GM23338 (cell line): ENCODE results near the gene AHCY. TPM values are rescaled to one million over a fixed set of nuclear protein-coding genes. Genes with fewer than 3 reads are reported as not detected.

Source experiments
- ATAC-seq: fragments of 200-7000 bp; cut with Tn5 transposase; 3 replicates; pipeline ENCODE4 v1.9.1; 2020
- DNase-seq: peaks from one replicate; pipeline ENCODE4 v3.0.0-alpha.2; 2015; ENCODE audit warnings: low spot score
- H2AFZ ChIP-seq: fragments of 200-600 bp; sonication (generic); 2 replicates; pipeline ENCODE4 v1.8.0; 2016; ENCODE audit warnings: antibody characterized with exemption, mild to moderate bottlenecking, moderate library complexity
- H3F3A ChIP-seq: fragments of 200-600 bp; sonication (generic); replicated peaks from 2 replicates; pipeline ENCODE4 v1.8.0; 2017; ENCODE audit warnings: antibody characterized with exemption, mixed run types, low read depth
- H3K27ac ChIP-seq: fragments of 200-600 bp; sonication (generic); 2 replicates; pipeline ENCODE4 v1.6.1; 2016; ENCODE audit warnings: low read depth
- H3K27me3 ChIP-seq: fragments of 200-600 bp; sonication (generic); 2 replicates; pipeline ENCODE4 v1.8.0; 2016; ENCODE audit warnings: mild to moderate bottlenecking, mixed run types, moderate library complexity; ENCODE audit not compliant: insufficient read depth
- H3K36me3 ChIP-seq: fragments of 200-600 bp; sonication (generic); 2 replicates; pipeline ENCODE4 v1.8.0; 2016; ENCODE audit warnings: mild to moderate bottlenecking; ENCODE audit not compliant: insufficient read depth
- H3K4me1 ChIP-seq: fragments of 200-600 bp; sonication (generic); 2 replicates; pipeline ENCODE4 v1.8.0; 2016; ENCODE audit warnings: mild to moderate bottlenecking, moderate library complexity; ENCODE audit not compliant: insufficient read depth
- H3K4me2 ChIP-seq: fragments of 200-600 bp; sonication (generic); 2 replicates; pipeline ENCODE4 v1.7.1; 2017; ENCODE audit warnings: mixed run types
- H3K4me3 ChIP-seq: fragments of 200-600 bp; sonication (generic); 2 replicates; pipeline ENCODE4 v1.6.1; 2016; ENCODE audit warnings: mixed run types
- H3K79me2 ChIP-seq: fragments of 200-600 bp; sonication (generic); replicated peaks from 2 replicates; pipeline ENCODE4 v1.8.0; 2017; ENCODE audit warnings: mild to moderate bottlenecking; ENCODE audit not compliant: insufficient read depth
- H3K9me2 ChIP-seq: fragments of 200-600 bp; sonication (generic); 2 replicates; pipeline ENCODE4 v1.8.0; 2017; ENCODE audit not compliant: insufficient read depth
- H4K20me1 ChIP-seq: fragments of 200-600 bp; sonication (generic); replicated peaks from 2 replicates; pipeline ENCODE4 v1.8.0; 2017; ENCODE audit warnings: mild to moderate bottlenecking; ENCODE audit not compliant: insufficient read depth
- H3K27ac Mint-ChIP-seq: 2 replicates; pipeline ENCODE4 v1.8.0; 2020; ENCODE audit warnings: inconsistent platforms, mild to moderate bottlenecking, moderate library complexity, mixed read lengths
- H3K27me3 Mint-ChIP-seq: 3 replicates; pipeline ENCODE4 v1.8.0; 2022; ENCODE audit warnings: low read depth, mild to moderate bottlenecking, moderate library complexity, mixed read lengths, inconsistent platforms; ENCODE audit not compliant: insufficient read depth, poor library complexity
- H3K36me3 Mint-ChIP-seq: 3 replicates; pipeline ENCODE4 v1.8.0; 2021; ENCODE audit warnings: low read depth, mild to moderate bottlenecking, inconsistent platforms, moderate library complexity, mixed read lengths
- H3K4me1 Mint-ChIP-seq: 3 replicates; pipeline ENCODE4 v1.8.0; 2020; ENCODE audit warnings: mild to moderate bottlenecking, inconsistent platforms, mixed read lengths
- H3K4me3 Mint-ChIP-seq: 3 replicates; pipeline ENCODE4 v1.8.0; 2021; ENCODE audit warnings: moderate library complexity, mild to moderate bottlenecking, inconsistent platforms, mixed read lengths
- H3K9me3 Mint-ChIP-seq: 3 replicates; pipeline ENCODE4 v1.8.0; 2020; ENCODE audit warnings: moderate library complexity, mild to moderate bottlenecking, inconsistent platforms, mixed read lengths
- CTCF ChIP-seq, 2 experiments: fragments of 200-600 bp in 1 of 2; sonication (generic) in 1 of 2; conservative IDR thresholded peaks; 2 replicates each; pipeline versions ENCODE4 v1.5.1 to v1.6.1; 2016 to 2017; ENCODE audit warnings: antibody characterized with exemption in 2 of 2, low read depth in 2 of 2, mild to moderate bottlenecking in 2 of 2, moderate library complexity in 1 of 2
- ETS1 ChIP-seq: IDR thresholded peaks from 2 replicates; pipeline ENCODE4 v1.6.1; 2016; ENCODE audit warnings: antibody characterized with exemption
- EZH2 ChIP-seq: fragments of 200-600 bp; sonication (generic); IDR thresholded peaks from one replicate; pipeline ENCODE4 v1.8.0; 2017; ENCODE audit warnings: antibody characterized with exemption, mild to moderate bottlenecking, low read depth; ENCODE audit not compliant: unreplicated experiment
- EZH2phosphoT487 ChIP-seq: fragments of 200-600 bp; sonication (generic); IDR thresholded peaks from one replicate; pipeline ENCODE4 v1.8.1; 2018; ENCODE audit warnings: antibody characterized with exemption; ENCODE audit not compliant: unreplicated experiment
- JUNB ChIP-seq: IDR thresholded peaks from one replicate; pipeline ENCODE4 v1.6.1; 2016; ENCODE audit warnings: antibody characterized with exemption; ENCODE audit not compliant: unreplicated experiment
- POLR2AphosphoS5 ChIP-seq: IDR thresholded peaks from 2 replicates; pipeline ENCODE4 v1.6.1; 2016; ENCODE audit warnings: antibody characterized with exemption, low read depth
- STAT1 ChIP-seq: IDR thresholded peaks from one replicate; pipeline ENCODE4 v1.6.1; 2016; ENCODE audit warnings: antibody characterized with exemption; ENCODE audit not compliant: unreplicated experiment
- ZNF331 ChIP-seq: fragments of 250-450 bp; sonication (Bioruptor Pico); IDR thresholded peaks from 2 replicates; pipeline ENCODE4 v1.5.0; 2020; ENCODE audit warnings: low read depth, mild to moderate bottlenecking, moderate library complexity
- ZNF462 ChIP-seq: fragments of 250-450 bp; sonication (Bioruptor Pico); IDR thresholded peaks from 2 replicates; pipeline ENCODE4 v1.5.0; 2020; ENCODE audit warnings: mild to moderate bottlenecking, moderate library complexity
- polyA plus RNA-seq: library from polyadenylated mRNA; unstranded; fragments of >200 nt; fragmentation: Nextera tagmentation; extraction: Ambion mirVana; gene quantifications from 2 replicates; pipeline ENCODE4 v1.2.1, GENCODE V29; 2016
- total RNA-seq: library from RNA; depleted of rRNA; stranded (reverse); fragments of >200 nt; shearing (Covaris generic); gene quantifications from 2 replicates; pipeline ENCODE4 v1.2.3, GENCODE V29; 2014

The AHCY gene
- total and polyA plus RNA-seq, 2 experiments from 2014 or later, result 138 to 423 TPM

- peaks cover 10% of the 10 kb centered on the region for H3K27me3 Mint-ChIP-seq
- no peaks in the 10 kb centered on the region for H3K79me2 ChIP-seq
- no peaks in the 10 kb centered on the region for H4K20me1 ChIP-seq
- peaks cover 10% of the 10 kb centered on the region; the same call in 1 of the 2 replicates for H3K9me2 ChIP-seq
- H3K36me3 ChIP-seq, result no peaks in the 10 kb centered on the region
- no peak overlapping the region for H3K27ac Mint-ChIP-seq
- ATAC-seq (no peak), DNase-seq (no peak)
- H3F3A ChIP-seq, result no peaks in the 10 kb centered on the region
- H3K36me3 Mint-ChIP-seq, result peaks cover 4% of the 10 kb centered on the region
- H3K4me2 ChIP-seq, result no peak overlapping the region
- H3K27ac ChIP-seq, result no peak overlapping the region
- H3K9me3 Mint-ChIP-seq, result peaks cover 4% of the 10 kb centered on the region; the same call in 2 of the 3 replicates
- H3K4me3 ChIP-seq, result no peak overlapping the region
- peaks cover 21% of the 10 kb centered on the region for H3K4me1 Mint-ChIP-seq
- no peak overlapping the region for H3K4me3 Mint-ChIP-seq
- TF ChIP-seq EZH2phosphoT487, result no peak
- no peak for TF ChIP-seq CTCF (conservative IDR thresholded peaks at IDR 0.05; ENCODE audit: low read depth in 2 of 2)
- no peak for TF ChIP-seq ZNF331 (CRISPR knock-in tag)
- no peak overlapping the region for H2AFZ ChIP-seq
- peaks cover 9% of the 10 kb centered on the region for H3K27me3 ChIP-seq
- peaks cover 12% of the 10 kb centered on the region for H3K4me1 ChIP-seq
These were observed 13.2 kb upstream of the AHCY start for GRCh38 chr20:34316196-34316814.

- DNase-seq, result no peak
- Mint-ChIP-seq H3K27ac (no peak overlapping the region), H3K27me3 (peaks cover 10% of the 10 kb centered on the region), H3K4me1 (peaks cover 14% of the 10 kb centered on the region), H3K4me3 (no peak overlapping the region), H3K36me3 (peaks cover 4% of the 10 kb centered on the region), H3K9me3 (peaks cover 4% of the 10 kb centered on the region; the same call in 2 of the 3 replicates)
- H4K20me1 ChIP-seq, result no peaks in the 10 kb centered on the region
- H3K27ac ChIP-seq, result no peak overlapping the region
- H2AFZ ChIP-seq, result no peak overlapping the region
- no peaks in the 10 kb centered on the region for H3K79me2 ChIP-seq
- no peak for ATAC-seq
- peaks cover 10% of the 10 kb centered on the region; the same call in 1 of the 2 replicates for H3K9me2 ChIP-seq
- no peaks in the 10 kb centered on the region for H3F3A ChIP-seq
- peaks cover 11% of the 10 kb centered on the region for H3K4me1 ChIP-seq
- no peak overlapping the region for H3K4me3 ChIP-seq
- no peaks in the 10 kb centered on the region for H3K36me3 ChIP-seq
- H3K4me2 ChIP-seq, result no peak overlapping the region
- H3K27me3 ChIP-seq, result peaks cover 9% of the 10 kb centered on the region
- TF ChIP-seq EZH2phosphoT487, result no peak
- TF ChIP-seq STAT1, result no peak
- TF ChIP-seq ZNF462, result no peak
- no peak for TF ChIP-seq ETS1
- TF ChIP-seq CTCF (conservative IDR thresholded peaks at IDR 0.05; ENCODE audit: low read depth in 2 of 2), result no peak
- TF ChIP-seq POLR2AphosphoS5, result no peak
- no peak for TF ChIP-seq ZNF331 (CRISPR knock-in tag)
- no peak for TF ChIP-seq EZH2
- TF ChIP-seq JUNB, result no peak
These were observed 12.1 kb upstream of the AHCY start for GRCh38 chr20:34315236-34315635.
